ENCODE results near the gene FTSJ3.
"Not testable (repeated sequence)": the region's sequence is repeated elsewhere in the genome, so short reads cannot be mapped to it uniquely, and the experiment has no call there.

Gene FTSJ3

GRCh38 chr17:63826468-63827001 is 928 bp downstream of the FTSJ3 start:
- no peak for DNase-seq

- no peak for DNase-seq
Observed at GRCh38 chr17:63824362-63824761, 3.1 kb downstream of the FTSJ3 start.

- DNase-seq: no peak
Observed at GRCh38 chr17:63823659-63824331, 3.7 kb downstream of the FTSJ3 start.

DNA sequence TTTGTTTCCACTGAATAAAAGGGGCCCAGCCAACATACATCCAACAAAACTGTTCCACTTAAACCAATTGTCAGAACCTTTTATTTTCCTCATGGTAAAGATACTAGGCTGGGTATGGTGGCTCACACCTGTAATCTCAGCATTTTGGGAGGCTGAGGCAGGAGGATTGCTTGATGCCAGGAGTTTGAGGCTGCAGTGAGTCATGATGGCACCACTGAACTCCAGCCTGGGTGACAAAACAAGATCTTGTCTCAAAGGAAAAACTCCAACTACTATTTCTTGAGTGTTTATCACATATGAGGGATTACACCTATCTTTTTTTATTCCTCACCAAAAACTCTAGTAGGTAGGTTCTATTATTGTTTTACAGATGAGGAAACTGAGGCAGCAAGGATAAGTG is 4.9 kb downstream of the FTSJ3 start:
- no peak for DNase-seq

GRCh38 chr17:63821804-63822203 is 5.7 kb downstream of the FTSJ3 start:
- DNase-seq: no peak

GRCh38 chr17:63820963-63821561 is 6.4 kb downstream of the FTSJ3 start:
- DNase-seq: no peak

GRCh38 chr17:63819585-63820537 is 7.6 kb downstream of the FTSJ3 start:
- no peak for DNase-seq

DNA sequence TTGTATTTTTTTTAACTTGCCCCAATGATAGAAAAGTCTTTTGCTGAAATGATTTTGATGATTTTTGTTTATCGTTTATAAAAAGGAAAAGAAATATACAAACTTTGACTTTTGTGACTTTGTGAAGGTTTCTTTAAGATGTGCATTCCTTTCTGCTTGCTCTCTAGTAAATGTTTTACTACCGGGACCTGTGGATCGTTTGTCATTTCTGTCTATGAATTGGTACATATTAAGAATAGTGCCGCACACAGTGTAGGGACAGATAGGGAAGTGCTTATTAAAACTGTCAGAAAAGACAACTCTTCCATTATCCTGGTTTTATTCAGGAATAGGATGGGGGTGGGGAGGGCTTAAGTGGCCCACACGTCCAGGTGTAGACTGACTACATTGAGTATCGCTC is 8.3 kb downstream of the FTSJ3 start:
- DNase-seq: no peak

DNA sequence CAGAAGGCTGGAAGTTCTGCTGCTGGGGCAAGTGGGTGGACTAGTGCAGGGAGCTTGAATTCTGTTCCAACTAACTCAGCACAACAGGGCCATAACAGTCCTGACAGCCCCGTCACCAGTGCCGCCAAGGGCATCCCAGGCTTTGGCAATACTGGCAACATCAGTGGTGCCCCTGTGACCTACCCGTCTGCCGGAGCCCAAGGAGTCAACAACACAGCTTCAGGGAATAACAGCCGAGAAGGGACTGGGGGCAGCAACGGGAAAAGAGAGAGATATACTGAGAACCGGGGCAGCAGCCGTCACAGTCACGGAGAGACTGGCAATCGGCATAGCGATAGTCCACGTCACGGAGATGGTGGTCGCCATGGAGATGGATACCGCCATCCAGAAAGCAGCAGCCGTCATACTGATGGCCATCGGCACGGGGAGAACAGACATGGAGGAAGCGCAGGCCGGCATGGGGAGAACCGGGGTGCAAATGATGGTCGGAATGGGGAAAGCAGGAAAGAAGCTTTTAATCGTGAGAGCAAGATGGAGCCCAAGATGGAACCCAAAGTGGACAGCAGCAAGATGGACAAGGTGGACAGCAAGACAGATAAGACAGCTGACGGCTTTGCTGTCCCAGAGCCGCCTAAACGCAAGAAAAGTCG is 9.6 kb downstream of the FTSJ3 start:
- DNase-seq: no peak

DNA sequence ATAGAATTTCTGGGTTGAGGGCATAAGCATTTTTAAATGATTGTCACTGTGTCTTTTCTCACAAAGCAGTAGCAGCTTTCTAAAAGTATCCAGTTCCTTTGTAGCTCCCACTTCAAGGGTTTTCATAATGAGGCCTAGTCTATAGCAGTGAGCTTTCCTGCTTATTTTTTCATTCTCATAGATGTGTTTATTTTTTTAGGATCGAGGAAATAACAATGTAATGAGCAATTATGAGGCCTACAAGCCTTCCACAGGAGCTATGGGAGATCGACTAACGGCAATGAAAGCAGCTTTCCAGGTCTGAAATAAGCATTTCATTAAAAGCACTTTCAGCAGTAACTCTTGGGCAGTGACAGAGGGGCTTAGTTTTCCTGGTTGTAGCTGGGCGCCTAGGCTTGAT is 10.8 kb downstream of the FTSJ3 start:
- no peak for DNase-seq

GRCh38 chr17:63816123-63816522 is 11.3 kb downstream of the FTSJ3 start:
- no peak for DNase-seq

- DNase-seq: no peak
Observed at GRCh38 chr17:63809970-63810369, 17.5 kb downstream of the FTSJ3 start.

DNA sequence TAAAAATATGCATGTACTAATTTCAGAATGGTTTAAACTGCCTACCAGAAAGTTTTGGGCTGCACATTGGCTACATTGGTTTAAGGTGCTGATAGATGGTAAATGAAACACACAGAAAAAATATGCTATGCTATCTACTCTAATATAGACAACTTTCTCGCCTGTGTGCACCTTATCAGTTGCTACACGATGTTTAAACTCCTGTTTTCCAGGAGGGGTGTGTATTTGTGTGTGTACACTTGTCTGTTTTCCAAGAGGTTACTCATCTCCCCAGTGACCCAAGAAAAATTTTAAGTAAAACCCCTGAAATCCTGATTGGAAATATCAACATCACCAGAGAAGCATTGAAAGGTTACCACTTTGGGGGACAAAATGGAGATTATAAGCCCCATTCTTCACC is 21.9 kb downstream of the FTSJ3 start:
- DNase-seq: no peak

- DNase-seq: no peak
Observed at GRCh38 chr17:63804328-63804727, 23.1 kb downstream of the FTSJ3 start.

- no peak for DNase-seq
Observed at GRCh38 chr17:63800783-63801182, 26.7 kb downstream of the FTSJ3 start.

GRCh38 chr17:63798572-63799106 is 28.8 kb downstream of the FTSJ3 start:
- DNase-seq: no peak

DNA sequence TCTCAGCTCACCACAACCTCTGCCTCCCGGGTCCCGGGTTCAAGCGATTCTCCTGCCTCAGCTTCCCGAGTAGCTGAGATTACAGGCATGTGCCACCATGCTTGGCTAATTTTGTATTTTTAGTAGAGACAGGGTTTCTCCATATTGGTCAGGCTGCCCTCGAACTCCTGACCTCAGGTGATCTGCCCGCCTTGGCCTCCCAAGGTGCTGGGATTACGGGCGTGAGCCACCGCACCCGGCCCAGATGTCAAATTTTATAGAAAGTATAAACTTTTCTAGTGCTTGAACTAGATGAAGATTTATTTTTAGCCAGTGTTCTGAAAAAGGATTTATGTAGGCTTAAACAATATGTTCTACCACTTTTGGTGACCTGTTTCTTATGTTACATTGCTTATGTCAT is 31.1 kb downstream of the FTSJ3 start:
- not testable (repeated sequence) for DNase-seq

DNA sequence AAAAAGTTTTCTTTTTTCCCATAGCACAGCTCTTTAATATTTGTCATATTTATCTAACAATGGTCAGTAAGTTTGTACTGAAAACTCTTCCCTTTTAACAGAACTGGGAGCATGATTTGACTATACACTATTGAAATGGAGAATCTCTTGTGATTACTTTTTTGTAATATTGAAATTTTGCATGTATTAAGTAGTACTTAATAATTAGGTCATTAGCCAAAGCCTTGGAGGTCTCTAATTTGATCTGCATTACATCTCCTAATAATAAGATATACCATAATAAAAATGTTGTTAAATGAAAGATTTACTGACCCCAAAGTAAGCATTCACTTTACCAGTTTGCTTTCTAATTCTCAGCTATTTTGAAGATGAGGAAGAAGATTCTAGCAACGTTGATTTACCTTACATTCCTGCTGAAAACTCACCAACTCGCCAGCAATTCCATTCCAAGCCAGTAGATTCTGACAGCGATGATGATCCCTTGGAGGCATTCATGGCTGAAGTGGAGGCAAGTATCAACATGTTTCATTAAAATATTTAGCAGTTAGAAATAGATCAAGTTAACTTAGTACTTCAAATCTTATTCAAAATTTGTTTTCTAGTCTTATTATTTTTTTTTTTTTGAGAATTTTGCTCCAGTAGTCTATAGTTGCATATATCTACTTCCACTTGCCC is 35.3 kb downstream of the FTSJ3 start:
- DNase-seq: no peak

DNA sequence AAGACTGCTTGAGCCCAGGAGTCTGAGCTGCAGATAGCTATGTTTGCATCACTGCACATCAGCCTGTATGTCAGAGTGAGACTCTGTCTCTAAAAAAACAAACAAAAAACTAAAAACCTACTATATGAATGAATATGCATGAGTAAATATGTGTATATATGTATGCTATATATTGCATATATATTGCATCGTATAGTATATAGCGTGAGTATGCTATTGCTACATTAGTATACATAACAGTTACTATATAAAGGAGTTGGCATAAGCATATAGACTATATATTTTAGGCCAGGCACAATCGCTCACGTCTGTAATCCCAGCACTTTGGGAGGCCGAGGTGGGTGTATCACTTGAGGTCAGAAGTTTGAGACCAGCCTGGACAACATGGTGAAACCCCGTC is 37.4 kb downstream of the FTSJ3 start:
- no peak for DNase-seq

DNA sequence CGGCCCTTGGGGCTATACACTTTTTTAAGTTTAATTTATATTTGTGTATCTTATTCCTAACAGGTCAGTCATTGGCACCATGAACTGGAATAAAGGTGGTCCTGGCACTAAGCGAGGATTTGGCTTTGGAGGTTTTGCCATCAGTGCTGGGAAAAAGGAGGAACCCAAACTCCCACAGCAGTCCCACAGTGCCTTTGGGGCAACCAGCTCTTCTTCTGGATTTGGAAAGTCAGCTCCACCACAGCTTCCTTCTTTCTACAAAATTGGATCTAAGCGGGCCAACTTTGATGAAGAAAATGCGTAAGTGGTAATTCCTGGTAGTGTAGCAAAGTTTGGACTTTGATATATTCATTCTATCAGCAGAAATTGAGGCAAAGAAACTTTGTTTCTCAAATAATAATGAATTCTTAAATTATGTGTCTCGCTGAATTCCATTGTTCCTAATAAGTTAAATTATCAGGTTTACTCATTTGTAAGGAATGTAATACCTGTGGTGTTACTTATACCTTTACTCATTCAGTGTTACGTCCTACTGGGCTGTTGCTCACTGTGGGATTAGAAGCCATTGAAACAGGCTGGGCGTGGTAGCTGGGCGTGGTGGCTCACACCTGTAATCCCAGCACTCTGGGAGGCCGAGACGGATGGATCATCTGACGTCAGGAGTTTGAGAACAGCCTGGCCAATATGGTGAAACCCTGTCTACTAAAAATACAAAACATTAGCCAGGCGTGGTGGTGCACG is 40.3 kb downstream of the FTSJ3 start:
- DNase-seq: no peak

GRCh38 chr17:63786117-63786516 is 41.3 kb downstream of the FTSJ3 start:
- no peak for DNase-seq
